ENCODE data around the gene DNAH9. TPM values are rescaled to one million over a fixed set of nuclear protein-coding genes. Genes with fewer than 3 reads are reported as not detected.

Gene DNAH9
- total RNA-seq = 0.79 TPM
- polyA plus RNA-seq = 1.2 TPM

- Histone ChIP-seq H3K36me3 (ENCODE audit: insufficient read depth) (no peaks in the 10 kb centered on the region), H3K4me3 (ENCODE audit: low read depth, low read length) (peak within 1 kb of the TSS; percentile 64), H3K27ac (ENCODE audit: low read depth) (peak within 1 kb of the TSS; percentile 42), H3K4me1 (ENCODE audit: insufficient read depth) (no peaks in the 10 kb centered on the region)
- WGBS = under 1% methylated on average over 84 of the region's 84 CpGs
- peak; percentile 92 for DNase-seq (ENCODE audit: extremely low spot score)
Measured at GRCh38 chr17:11598274-11599221, at the start of gene DNAH9. Gene DNAH9 (plus strand): TSS chr17:11598470. CDS start chr17:11598499, 29 bp downstream.

- H3K4me3 ChIP-seq (ENCODE audit: low read depth, low read length) = no peak overlapping the region
- no peak overlapping the region for H3K27ac ChIP-seq (ENCODE audit: low read depth)
- H3K4me1 ChIP-seq (ENCODE audit: insufficient read depth) = no peaks in the 10 kb centered on the region
- H3K36me3 ChIP-seq (ENCODE audit: insufficient read depth) = no peaks in the 10 kb centered on the region
- DNase-seq (ENCODE audit: extremely low spot score) = no peak
- 92% methylated on average over 2 of the region's 2 CpGs for WGBS
Measured at GRCh38 chr17:11550431-11550830, 47.8 kb upstream of the DNAH9 start.

- WGBS = 76% methylated on average over 6 of the region's 6 CpGs
- H3K4me3 ChIP-seq (ENCODE audit: low read depth, low read length) = no peak overlapping the region
- no peak for DNase-seq (ENCODE audit: extremely low spot score)
- H3K4me1 ChIP-seq (ENCODE audit: insufficient read depth) = no peaks in the 10 kb centered on the region
- H3K27ac ChIP-seq (ENCODE audit: low read depth) = no peak overlapping the region
- no peaks in the 10 kb centered on the region for H3K36me3 ChIP-seq (ENCODE audit: insufficient read depth)
Measured at GRCh38 chr17:11551442-11551841, 46.8 kb upstream of the DNAH9 start.

- WGBS = 81% methylated on average over 1 of the region's 1 CpG
- H3K4me3 ChIP-seq (ENCODE audit: low read depth, low read length) = no peak overlapping the region
- no peaks in the 10 kb centered on the region for H3K4me1 ChIP-seq (ENCODE audit: insufficient read depth)
- no peak for DNase-seq (ENCODE audit: extremely low spot score)
- H3K36me3 ChIP-seq (ENCODE audit: insufficient read depth) = no peaks in the 10 kb centered on the region
- H3K27ac ChIP-seq (ENCODE audit: low read depth) = no peak overlapping the region
Measured at GRCh38 chr17:11553135-11553534, 45.1 kb upstream of the DNAH9 start.

- DNase-seq (ENCODE audit: extremely low spot score) = no peak
- Histone ChIP-seq H3K36me3 (ENCODE audit: insufficient read depth) (no peaks in the 10 kb centered on the region), H3K4me3 (ENCODE audit: low read depth, low read length) (no peak overlapping the region), H3K27ac (ENCODE audit: low read depth) (no peak overlapping the region), H3K4me1 (ENCODE audit: insufficient read depth) (no peaks in the 10 kb centered on the region)
- WGBS = 88% methylated on average over 1 of the region's 1 CpG
Measured at GRCh38 chr17:11554042-11554441, 44.2 kb upstream of the DNAH9 start.

GRCh38 chr17:11554542-11554941 is 43.7 kb upstream of the DNAH9 start:
- 88% methylated on average over 5 of the region's 5 CpGs for WGBS
- no peaks in the 10 kb centered on the region for H3K36me3 ChIP-seq (ENCODE audit: insufficient read depth)
- H3K4me3 ChIP-seq (ENCODE audit: low read depth, low read length) = no peak overlapping the region
- H3K4me1 ChIP-seq (ENCODE audit: insufficient read depth) = no peaks in the 10 kb centered on the region
- DNase-seq (ENCODE audit: extremely low spot score) = no peak
- no peak overlapping the region for H3K27ac ChIP-seq (ENCODE audit: low read depth)

GRCh38 chr17:11555530-11555929 is 42.7 kb upstream of the DNAH9 start:
- H3K4me1 ChIP-seq (ENCODE audit: insufficient read depth) = no peaks in the 10 kb centered on the region

GRCh38 chr17:11557727-11558452 is 40.4 kb upstream of the DNAH9 start:
- Histone ChIP-seq H3K27ac (ENCODE audit: low read depth) (no peak overlapping the region), H3K4me3 (ENCODE audit: low read depth, low read length) (no peak overlapping the region), H3K36me3 (ENCODE audit: insufficient read depth) (no peaks in the 10 kb centered on the region), H3K4me1 (ENCODE audit: insufficient read depth) (no peaks in the 10 kb centered on the region)
- DNase-seq (ENCODE audit: extremely low spot score) = no peak
- 94% methylated on average over 46 of the region's 46 CpGs for WGBS

More at GRCh38 chr17:11555530-11555929, 42.7 kb upstream of the DNAH9 start:
- no peak overlapping the region for H3K4me3 ChIP-seq (ENCODE audit: low read depth, low read length)
- 91% methylated on average over 6 of the region's 6 CpGs for WGBS
- no peak for DNase-seq (ENCODE audit: extremely low spot score)
- no peaks in the 10 kb centered on the region for H3K36me3 ChIP-seq (ENCODE audit: insufficient read depth)
- H3K27ac ChIP-seq (ENCODE audit: low read depth) = no peak overlapping the region

- Histone ChIP-seq H3K4me3 (ENCODE audit: low read depth, low read length) (no peak overlapping the region), H3K4me1 (ENCODE audit: insufficient read depth) (no peaks in the 10 kb centered on the region), H3K27ac (ENCODE audit: low read depth) (no peak overlapping the region), H3K36me3 (ENCODE audit: insufficient read depth) (no peaks in the 10 kb centered on the region)
- no peak for DNase-seq (ENCODE audit: extremely low spot score)
- 96% methylated on average over 10 of the region's 10 CpGs for WGBS
Measured at GRCh38 chr17:11558681-11559234, 39.5 kb upstream of the DNAH9 start.

GRCh38 chr17:11559601-11560000 is 38.7 kb upstream of the DNAH9 start:
- 87% methylated on average over 7 of the region's 7 CpGs for WGBS
- Histone ChIP-seq H3K27ac (ENCODE audit: low read depth) (no peak overlapping the region), H3K4me3 (ENCODE audit: low read depth, low read length) (no peak overlapping the region), H3K36me3 (ENCODE audit: insufficient read depth) (no peaks in the 10 kb centered on the region), H3K4me1 (ENCODE audit: insufficient read depth) (no peaks in the 10 kb centered on the region)
- DNase-seq (ENCODE audit: extremely low spot score) = no peak

- 89% methylated on average over 1 of the region's 1 CpG for WGBS
- DNase-seq (ENCODE audit: extremely low spot score) = no peak
- Histone ChIP-seq H3K4me3 (ENCODE audit: low read depth, low read length) (no peak overlapping the region), H3K36me3 (ENCODE audit: insufficient read depth) (no peaks in the 10 kb centered on the region), H3K4me1 (ENCODE audit: insufficient read depth) (no peaks in the 10 kb centered on the region), H3K27ac (ENCODE audit: low read depth) (no peak overlapping the region)
Measured at GRCh38 chr17:11561281-11561680, 37.0 kb upstream of the DNAH9 start.

- Histone ChIP-seq H3K4me3 (ENCODE audit: low read depth, low read length) (no peak overlapping the region), H3K27ac (ENCODE audit: low read depth) (no peak overlapping the region), H3K36me3 (ENCODE audit: insufficient read depth) (no peaks in the 10 kb centered on the region), H3K4me1 (ENCODE audit: insufficient read depth) (no peaks in the 10 kb centered on the region)
- WGBS = 89% methylated on average over 2 of the region's 2 CpGs
- DNase-seq (ENCODE audit: extremely low spot score) = no peak
Measured at GRCh38 chr17:11561702-11562101, 36.6 kb upstream of the DNAH9 start.

GRCh38 chr17:11564589-11565380 is 33.5 kb upstream of the DNAH9 start:
- 38% methylated on average over 3 of the region's 3 CpGs for WGBS
- H3K36me3 ChIP-seq (ENCODE audit: insufficient read depth) = no peaks in the 10 kb centered on the region

More at GRCh38 chr17:11564589-11565380, 33.5 kb upstream of the DNAH9 start:
- Histone ChIP-seq H3K27ac (ENCODE audit: low read depth) (no peak overlapping the region), H3K4me3 (ENCODE audit: low read depth, low read length) (no peak overlapping the region), H3K4me1 (ENCODE audit: insufficient read depth) (no peaks in the 10 kb centered on the region)
- no peak for DNase-seq (ENCODE audit: extremely low spot score)

All from urinary bladder (tissue), 4 donors.